HG03135 (cell line): Measurements from ENCODE around the gene TMEM270.

ENCODE experiments used
- ATAC-seq: cut with Tn5 transposase; IDR thresholded peaks from one replicate; pipeline ENCODE4 v1.9.1; 2021; ENCODE audit warnings: mild to moderate bottlenecking, moderate library complexity; ENCODE audit not compliant: unreplicated experiment

Gene TMEM270

GRCh38 chr7:73885433-73885974 lies 24.5 kb downstream of the TMEM270 start:
- ATAC-seq: no peak

GRCh38 chr7:73885975-73886798 lies 25.2 kb downstream of the TMEM270 start:
- ATAC-seq: no peak

GRCh38 chr7:73887762-73888161 lies 26.8 kb downstream of the TMEM270 start:
- ATAC-seq: no peak

GRCh38 chr7:73888959-73889358 lies 28.0 kb downstream of the TMEM270 start:
- ATAC-seq: no peak

GRCh38 chr7:73890555-73891147 lies 29.7 kb downstream of the TMEM270 start:
- no peak for ATAC-seq

- ATAC-seq: no peak
These were observed 30.4 kb downstream of the TMEM270 start for GRCh38 chr7:73891178-73891885.

GRCh38 chr7:73892003-73892999 lies 31.3 kb downstream of the TMEM270 start:
- no peak for ATAC-seq

- ATAC-seq: no peak
These were observed 32.6 kb downstream of the TMEM270 start for GRCh38 chr7:73893342-73894101.

GRCh38 chr7:73894166-73894565 lies 33.2 kb downstream of the TMEM270 start:
- no peak for ATAC-seq

GRCh38 chr7:73894733-73895551 lies 34.0 kb downstream of the TMEM270 start:
- ATAC-seq: no peak

GRCh38 chr7:73895626-73896025 lies 34.7 kb downstream of the TMEM270 start:
- no peak for ATAC-seq

- ATAC-seq: no peak
These were observed 35.5 kb downstream of the TMEM270 start for GRCh38 chr7:73896454-73896853.

- no peak for ATAC-seq
These were observed 38.8 kb downstream of the TMEM270 start for GRCh38 chr7:73899731-73900142.

GRCh38 chr7:73900286-73900685 lies 39.3 kb downstream of the TMEM270 start:
- no peak for ATAC-seq

GRCh38 chr7:73901231-73901822 lies 40.4 kb downstream of the TMEM270 start:
- ATAC-seq: no peak

- no peak for ATAC-seq
These were observed 41.1 kb downstream of the TMEM270 start for GRCh38 chr7:73901823-73902597.

GRCh38 chr7:73903321-73904218 lies 42.6 kb downstream of the TMEM270 start:
- ATAC-seq: no peak
